HG03066 (cell line): ENCODE data around the gene PLA1A.
"Not testable (repeated sequence)": the region's sequence is repeated elsewhere in the genome, so short reads cannot be mapped to it uniquely, and the experiment has no call there.

ENCODE experiments used
- ATAC-seq: cut with Tn5 transposase; IDR thresholded peaks from one replicate; pipeline ENCODE4 v1.9.1; 2021; ENCODE audit warnings: low read depth; ENCODE audit not compliant: unreplicated experiment

The PLA1A gene

GRCh38 chr3:119660474-119661440, 63.1 kb downstream of the PLA1A start, which contains the start of gene POPDC2:
POPDC2 (minus strand) TSS chr3:119660589; CDS start chr3:119660423, 166 bp downstream.
- ATAC-seq: no peak

- ATAC-seq: no peak
Observed at GRCh38 chr3:119662604-119663373, 65.1 kb downstream of the PLA1A start.

- ATAC-seq: no peak
Observed at GRCh38 chr3:119663885-119664284, 66.2 kb downstream of the PLA1A start.

DNA sequence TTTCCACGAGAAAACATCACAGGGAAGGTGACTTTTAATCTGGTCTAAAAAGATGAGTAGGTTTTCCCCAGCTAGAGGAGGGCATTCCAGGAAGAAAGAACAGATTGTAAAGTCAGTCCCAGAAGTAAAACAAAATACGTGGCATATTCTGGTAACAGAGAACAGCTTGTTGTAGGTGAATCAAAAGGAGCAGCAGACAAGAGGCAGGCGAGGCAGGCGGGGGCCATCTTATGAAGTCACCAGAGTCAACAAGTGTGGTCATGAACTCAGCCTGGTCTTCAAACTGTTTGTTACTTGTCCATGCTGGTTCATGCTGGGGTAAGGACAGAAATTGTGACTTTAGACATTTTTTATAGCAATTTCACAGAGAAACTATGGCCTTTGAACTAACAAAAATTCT, 66.7 kb downstream of the PLA1A start:
- no peak for ATAC-seq

DNA sequence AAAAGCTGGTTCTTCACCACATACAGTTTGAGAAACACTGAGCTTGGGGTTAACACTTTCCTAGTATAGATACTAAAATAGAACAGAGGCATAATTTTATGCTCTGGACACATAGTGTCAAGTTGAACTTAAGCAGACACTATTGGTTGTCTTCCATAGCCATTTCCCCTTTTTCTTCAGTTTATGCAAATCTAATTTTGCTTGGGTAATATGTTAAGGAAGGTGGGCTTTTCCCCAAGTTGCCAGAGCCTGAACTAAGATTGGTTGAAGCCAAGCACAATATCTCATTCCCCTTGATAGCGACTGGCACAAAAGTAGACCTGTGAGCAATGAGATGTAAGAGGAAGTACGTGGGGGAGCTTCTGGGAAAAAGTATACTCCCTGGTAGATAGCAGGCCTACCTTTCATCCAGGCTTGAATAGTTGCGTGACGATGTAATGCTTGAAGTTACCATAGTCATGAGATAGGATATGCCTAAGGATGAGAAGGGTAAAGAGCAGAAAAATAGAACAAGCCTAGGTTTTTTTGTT, 67.2 kb downstream of the PLA1A start:
- ATAC-seq: no peak

GRCh38 chr3:119665954-119666559, 68.4 kb downstream of the PLA1A start:
- ATAC-seq: no peak

DNA sequence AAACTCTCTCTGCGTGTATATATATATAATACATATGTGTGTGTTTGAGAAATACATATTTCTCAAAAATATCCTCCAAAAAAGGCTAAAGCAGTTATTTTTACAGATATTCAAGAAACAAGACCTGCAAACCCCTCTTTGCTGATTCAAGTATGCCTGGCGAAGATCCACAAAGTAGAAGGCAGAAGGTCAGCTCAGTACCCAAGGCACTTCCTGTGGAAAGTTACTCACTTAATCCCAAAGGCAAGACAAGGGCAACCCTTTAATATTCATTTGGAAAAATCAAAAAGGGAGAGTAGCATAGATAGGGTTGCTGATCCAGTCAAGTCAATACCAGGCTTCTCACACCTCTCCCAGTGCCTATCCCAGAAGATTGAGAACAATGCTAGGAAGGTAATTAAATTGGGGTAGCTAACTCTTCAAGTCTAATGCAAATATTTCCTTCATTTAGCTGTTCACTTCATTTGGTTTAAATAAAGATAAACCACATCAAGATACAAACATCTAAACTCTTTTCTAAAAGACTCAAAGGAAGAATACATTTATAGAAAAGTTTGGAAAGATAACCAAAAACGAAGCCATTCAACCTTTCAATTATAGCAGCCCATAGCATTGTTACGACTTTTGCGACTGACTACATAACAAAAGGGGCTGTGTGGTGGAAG, 72.4 kb downstream of the PLA1A start:
- ATAC-seq: no peak

GRCh38 chr3:119672776-119673175, 75.1 kb downstream of the PLA1A start:
- ATAC-seq: no peak

DNA sequence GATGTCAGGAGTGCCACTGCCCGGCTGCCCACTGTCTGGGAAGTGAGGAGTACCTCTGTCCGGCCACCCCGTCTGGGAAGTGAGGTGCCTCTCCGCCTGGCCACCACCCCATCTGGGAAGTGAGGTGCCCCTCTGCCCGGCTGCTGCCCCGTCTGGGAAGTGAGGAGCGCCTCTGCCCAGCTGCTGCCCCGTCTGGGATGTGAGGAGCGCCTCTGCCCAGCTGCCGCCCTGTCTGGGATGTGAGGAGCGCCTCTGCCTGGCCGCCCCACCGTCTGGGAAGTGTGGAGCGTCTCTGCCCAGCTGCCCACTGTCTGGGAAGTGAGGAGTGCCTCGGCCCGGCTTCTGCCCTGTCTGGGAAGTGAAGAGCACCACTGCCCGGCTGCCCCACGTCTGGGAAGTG, 76.2 kb downstream of the PLA1A start:
- ATAC-seq: no peak

GRCh38 chr3:119675188-119675874, 77.6 kb downstream of the PLA1A start:
- no peak for ATAC-seq

- no peak for ATAC-seq
Observed at GRCh38 chr3:119676020-119676419, 78.3 kb downstream of the PLA1A start.

- peak; percentile 86 for ATAC-seq
Observed at GRCh38 chr3:119676771-119677640, 79.3 kb downstream of the PLA1A start, which contains the start of gene COX17. COX17 (minus strand) TSS chr3:119677406; CDS start chr3:119677310, 96 bp downstream.

GRCh38 chr3:119677641-119677934, 79.9 kb downstream of the PLA1A start:
- no peak for ATAC-seq

DNA sequence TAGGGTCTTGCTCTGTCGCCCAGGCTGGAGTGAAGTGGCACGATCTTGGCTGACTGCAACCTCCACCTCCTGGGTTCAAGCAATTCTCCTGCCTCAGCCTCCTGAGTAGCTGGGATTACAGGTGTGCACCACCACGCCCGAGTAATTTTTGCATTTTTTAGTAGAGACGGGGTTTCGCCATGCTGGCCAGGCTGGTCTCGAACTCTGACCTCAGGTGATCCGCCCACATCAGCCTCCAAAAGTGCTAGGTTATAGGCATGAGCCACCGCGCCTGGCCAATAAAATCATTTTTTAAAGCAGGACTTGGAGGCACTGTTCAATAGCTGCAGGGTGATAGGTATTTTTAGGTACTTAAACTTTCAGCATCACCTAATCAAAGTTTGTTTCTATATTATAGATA, 80.5 kb downstream of the PLA1A start:
- not testable (repeated sequence) for ATAC-seq
